Naive thymus-derived CD4-positive, alpha-beta T cell (primary cell): Measurements from ENCODE around the gene HOXD1. TPM values are rescaled to one million over a fixed set of nuclear protein-coding genes. Genes with fewer than 3 reads are reported as not detected.

Experiments used
- ATAC-seq: fragments of 150-1000 bp; cut with Tn5 transposase; 2 replicates; pipeline ENCODE4 v1.10.0; 2021; ENCODE audit warnings: mild to moderate bottlenecking, moderate library complexity
- CTCF ChIA-PET: fragments of 350-600 bp; sonication (Branson Sonifier 250); formaldehyde crosslinking; loops from one replicate; lab custom pipeline; 2021; ENCODE audit warnings: antibody characterized with exemption; lab: Charles Lee
- POLR2A ChIA-PET: fragments of 350-600 bp; sonication (Branson Sonifier 250); formaldehyde crosslinking; loops from one replicate; lab custom pipeline; 2021; ENCODE audit warnings: antibody characterized with exemption, inconsistent platforms; lab: Charles Lee
- DNase-seq, 9 donors: peaks; one replicate each; pipeline versions ENCODE4 v3.0.0 to v3.0.0-alpha.2; 2020 to 2022; ENCODE audit warnings: mixed read lengths in 1 of 9
- H3K27ac ChIP-seq: one replicate; pipeline ENCODE4 v1.7.0; 2013; ENCODE audit warnings: mild to moderate bottlenecking, low read depth, low read length, moderate library complexity
- H3K27me3 ChIP-seq, 2 donors: one replicate each; pipeline ENCODE4 v1.7.0; 2013; ENCODE audit warnings: low read length in 2 of 2, mild to moderate bottlenecking in 2 of 2, moderate library complexity in 2 of 2; ENCODE audit not compliant: control insufficient read depth in 2 of 2, insufficient read depth in 2 of 2
- H3K36me3 ChIP-seq, 3 experiments: 1 replicate in 2 of 3; 2 replicates in 1 of 3; pipeline ENCODE4 v1.7.0; 2013; ENCODE audit warnings: low read length in 3 of 3, mild to moderate bottlenecking in 3 of 3, moderate library complexity in 1 of 3; ENCODE audit not compliant: insufficient read depth in 3 of 3, control insufficient read depth in 2 of 3
- H3K4me1 ChIP-seq, 2 donors: one replicate each; pipeline ENCODE4 v1.7.0; 2013; ENCODE audit warnings: low read length in 2 of 2, mild to moderate bottlenecking in 2 of 2, moderate library complexity in 1 of 2; ENCODE audit not compliant: control insufficient read depth in 2 of 2, insufficient read depth in 2 of 2
- H3K4me3 ChIP-seq: 2 replicates; pipeline ENCODE4 v1.7.0; 2013; ENCODE audit warnings: mild to moderate bottlenecking, low read length
- H3K9me3 ChIP-seq, 3 experiments: 1 replicate in 2 of 3; 2 replicates in 1 of 3; pipeline ENCODE4 v1.7.0; 2013; ENCODE audit warnings: low read length in 3 of 3; ENCODE audit not compliant: control insufficient read depth in 2 of 3
- H3K27ac Mint-ChIP-seq, 9 donors: one replicate each; pipeline ENCODE4 v1.8.0; 2020 to 2022; ENCODE audit warnings: mixed read lengths in 9 of 9, mild to moderate bottlenecking in 8 of 9, moderate library complexity in 5 of 9, inconsistent platforms in 2 of 9
- H3K27me3 Mint-ChIP-seq, 5 donors: one replicate each; pipeline ENCODE4 v1.8.0; 2021 to 2022; ENCODE audit warnings: mixed read lengths in 5 of 5, mild to moderate bottlenecking in 1 of 5
- H3K36me3 Mint-ChIP-seq, 5 donors: one replicate each; pipeline ENCODE4 v1.8.0; 2020 to 2022; ENCODE audit warnings: mixed read lengths in 5 of 5, mild to moderate bottlenecking in 3 of 5, inconsistent platforms in 1 of 5
- H3K4me1 Mint-ChIP-seq, 7 donors: one replicate each; pipeline ENCODE4 v1.8.0; 2020 to 2022; ENCODE audit warnings: mixed read lengths in 7 of 7, mild to moderate bottlenecking in 3 of 7, inconsistent platforms in 1 of 7
- H3K4me3 Mint-ChIP-seq, 10 donors: one replicate each; pipeline ENCODE4 v1.8.0; 2020 to 2022; ENCODE audit warnings: mild to moderate bottlenecking in 10 of 10, mixed read lengths in 10 of 10, moderate library complexity in 6 of 10, inconsistent platforms in 2 of 10
- H3K9me3 Mint-ChIP-seq, 11 donors: one replicate each; pipeline ENCODE4 v1.8.0; 2020 to 2022; ENCODE audit warnings: mixed read lengths in 11 of 11, mild to moderate bottlenecking in 4 of 11, inconsistent platforms in 1 of 11, moderate library complexity in 1 of 11
- intact Hi-C, 2 donors: fragments of 100-400 bp; cut with micrococcal nuclease; formaldehyde crosslinking; loops; one replicate each; pipeline ENCODE4 v1.15.1; 2023
- microRNA-seq: library from miRNA; unstranded; fragments of <30 nt; microRNA quantifications from one replicate; pipeline ENCODE4 v1.2.0, GENCODE V29; 2022; ENCODE audit warnings: borderline microRNAs expressed
- polyA plus RNA-seq, 2 donors: library from polyadenylated mRNA; unstranded; fragments of 300-500 nt; fragmentation: Illumina TruSeq; gene quantifications; one replicate each; pipeline ENCODE4 v1.2.3, GENCODE V29; 2021
- total RNA-seq, 6 experiments: library from RNA in 5 of 6; stranded (reverse) in 5 of 6; gene quantifications; 1 replicate in 5 of 6; 2 replicates in 1 of 6; pipeline ENCODE4 v1.2.3 and lab custom pipeline; 2021 to 2026

HOXD1 gene
- total and polyA plus RNA-seq, 7 experiments from 2014 or later, result not detected

DNA sequence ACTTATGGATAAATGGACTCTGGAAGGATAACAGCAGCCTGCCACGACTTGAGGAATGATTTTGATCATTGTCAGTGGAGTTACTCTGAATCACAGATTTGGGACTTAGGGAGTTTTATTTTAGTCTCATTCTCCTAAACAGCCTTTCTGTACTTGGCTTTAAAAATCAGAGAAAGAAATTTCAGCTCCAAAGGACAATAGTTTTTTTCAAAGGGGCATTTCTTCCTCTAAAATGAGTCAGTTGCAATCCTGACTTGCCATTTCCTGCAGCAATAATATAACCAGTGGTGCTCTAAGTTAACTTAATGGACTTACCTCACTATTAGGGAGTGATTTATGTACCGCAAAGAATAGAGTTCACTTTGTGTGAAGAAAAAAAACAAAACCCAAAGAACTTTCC lies 45.7 kb downstream of the HOXD1 start:
- intact Hi-C loops, result no loop called here
- CTCF ChIA-PET, result interaction anchor here (0.8 kb wide), 1 partner anchor 8 kb away, joined by 3 read pairs; no protein-coding TSS in a partner anchor

DNA sequence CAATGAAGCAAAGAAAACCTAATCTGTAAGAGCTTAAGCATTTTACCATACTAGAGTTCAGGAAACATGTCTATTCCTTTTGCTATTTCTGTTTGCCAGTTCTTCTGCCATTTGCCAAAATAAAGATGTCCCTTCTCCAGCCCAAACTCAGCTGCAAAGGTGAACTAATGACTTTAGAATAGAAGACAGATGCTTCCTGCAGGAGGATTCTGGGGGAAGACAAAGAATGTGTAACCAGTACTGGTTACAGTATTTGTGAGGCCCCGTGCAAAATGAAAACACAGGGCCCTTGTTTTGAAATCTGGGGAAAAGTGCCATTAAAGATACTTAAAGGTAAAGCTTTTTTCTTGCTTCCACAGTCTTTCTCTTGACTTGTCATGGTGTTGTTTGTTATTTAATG lies 46.5 kb downstream of the HOXD1 start:
- H3K27ac ChIP-seq, result no peak overlapping the region
- no peak overlapping the region for H3K4me3 ChIP-seq
- POLR2A ChIA-PET, result no interaction called here
- no peak for DNase-seq
- CTCF ChIA-PET, result interaction anchor here (0.8 kb wide), 1 partner anchor 9 kb away, joined by 3 read pairs; no protein-coding TSS in a partner anchor
- ATAC-seq, result no peak
- Mint-ChIP-seq H3K4me3 (no peak overlapping the region), H3K36me3 (no peaks in the 10 kb centered on the region), H3K9me3 (no peaks in the 10 kb centered on the region), H3K27ac (no peak overlapping the region), H3K27me3 (peaks cover 28 to 54% (median 49%) of the 10 kb centered on the region in 5 donors), H3K4me1 (no peaks in the 10 kb centered on the region)
- no peaks in the 10 kb centered on the region for H3K36me3 ChIP-seq
- H3K27me3 ChIP-seq, result no peaks in the 10 kb centered on the region
- H3K9me3 ChIP-seq, result no peaks in the 10 kb centered on the region
- intact Hi-C loops, result no loop called here
- no peaks in the 10 kb centered on the region for H3K4me1 ChIP-seq

More for the DNA sequence above, 45.7 kb downstream of the HOXD1 start:
- Mint-ChIP-seq H3K27me3 (peaks cover 23 to 55% (median 51%) of the 10 kb centered on the region in 5 donors), H3K27ac (no peak overlapping the region), H3K4me3 (no peak overlapping the region), H3K9me3 (no peaks in the 10 kb centered on the region), H3K4me1 (no peaks in the 10 kb centered on the region), H3K36me3 (no peaks in the 10 kb centered on the region)
- Histone ChIP-seq H3K9me3 (no peaks in the 10 kb centered on the region), H3K27me3 (no peaks in the 10 kb centered on the region), H3K4me1 (no peaks in the 10 kb centered on the region), H3K4me3 (no peak overlapping the region), H3K36me3 (no peaks in the 10 kb centered on the region), H3K27ac (no peak overlapping the region)
- DNase-seq (no peak), ATAC-seq (no peak)
- POLR2A ChIA-PET, result no interaction called here

DNA sequence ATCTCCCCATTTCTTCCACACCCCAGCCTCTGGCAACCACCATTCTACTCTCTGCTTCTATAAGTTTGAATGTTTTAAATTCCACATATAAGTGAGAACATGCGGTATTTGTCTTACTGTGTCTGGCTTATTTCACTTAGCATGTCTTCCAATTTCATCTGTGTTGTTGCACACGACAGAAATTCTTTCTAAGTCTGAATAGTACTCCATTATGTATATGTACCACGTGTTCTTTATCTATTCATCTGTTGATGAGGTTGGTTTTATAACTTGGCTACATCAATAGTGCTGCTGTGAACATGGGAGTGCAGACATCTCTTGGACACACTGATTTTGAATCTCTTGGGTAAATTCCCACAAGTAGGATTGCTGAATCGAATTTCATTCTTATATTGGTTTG lies 49.0 kb downstream of the HOXD1 start:
- Mint-ChIP-seq H3K4me1 (no peaks in the 10 kb centered on the region), H3K9me3 (no peaks in the 10 kb centered on the region), H3K27ac (no peak overlapping the region), H3K27me3 (peaks cover 28 to 44% (median 40%) of the 10 kb centered on the region in 5 donors), H3K36me3 (no peaks in the 10 kb centered on the region), H3K4me3 (no peak overlapping the region)
- Histone ChIP-seq H3K27me3 (no peaks in the 10 kb centered on the region), H3K4me1 (no peaks in the 10 kb centered on the region), H3K27ac (no peak overlapping the region), H3K36me3 (no peaks in the 10 kb centered on the region), H3K4me3 (no peak overlapping the region), H3K9me3 (no peaks in the 10 kb centered on the region)
- ChIA-PET CTCF (no interaction called here), POLR2A (no interaction called here)
- intact Hi-C loops, result no loop called here
- no peak for ATAC-seq
- no peak for DNase-seq

DNA sequence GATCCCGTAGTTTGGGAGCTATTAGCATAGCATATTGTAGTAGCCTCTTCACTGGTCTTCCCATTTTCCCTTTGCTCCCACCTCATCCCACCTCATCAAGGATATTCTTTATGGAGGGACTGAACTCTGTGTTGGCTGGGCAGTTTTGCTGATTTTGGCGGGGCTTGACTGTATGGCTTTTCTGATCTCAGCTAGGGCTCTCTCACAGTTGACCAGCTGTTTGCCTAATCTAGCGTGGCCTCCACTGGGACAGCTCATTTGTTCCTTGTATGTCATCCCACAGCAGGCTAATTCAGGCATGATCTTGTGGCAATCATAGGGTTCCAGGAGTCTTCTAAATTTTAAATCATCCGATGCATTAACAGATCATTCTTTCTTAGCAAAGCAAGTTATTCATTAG lies 50.6 kb downstream of the HOXD1 start:
- no peak for DNase-seq
- POLR2A ChIA-PET, result no interaction called here
- CTCF ChIA-PET, result no interaction called here
- Histone ChIP-seq H3K4me3 (no peak overlapping the region), H3K4me1 (no peaks in the 10 kb centered on the region), H3K9me3 (no peaks in the 10 kb centered on the region), H3K36me3 (no peaks in the 10 kb centered on the region), H3K27me3 (no peaks in the 10 kb centered on the region), H3K27ac (no peak overlapping the region)
- intact Hi-C loops, result no loop called here
- peaks cover 26 to 44% (median 34%) of the 10 kb centered on the region in 5 donors for H3K27me3 Mint-ChIP-seq
- H3K36me3 Mint-ChIP-seq, result no peaks in the 10 kb centered on the region
- no peak for ATAC-seq
- no peaks in the 10 kb centered on the region for H3K9me3 Mint-ChIP-seq
- H3K4me1 Mint-ChIP-seq, result no peaks in the 10 kb centered on the region
- no peak overlapping the region for H3K4me3 Mint-ChIP-seq
- H3K27ac Mint-ChIP-seq, result no peak overlapping the region

DNA sequence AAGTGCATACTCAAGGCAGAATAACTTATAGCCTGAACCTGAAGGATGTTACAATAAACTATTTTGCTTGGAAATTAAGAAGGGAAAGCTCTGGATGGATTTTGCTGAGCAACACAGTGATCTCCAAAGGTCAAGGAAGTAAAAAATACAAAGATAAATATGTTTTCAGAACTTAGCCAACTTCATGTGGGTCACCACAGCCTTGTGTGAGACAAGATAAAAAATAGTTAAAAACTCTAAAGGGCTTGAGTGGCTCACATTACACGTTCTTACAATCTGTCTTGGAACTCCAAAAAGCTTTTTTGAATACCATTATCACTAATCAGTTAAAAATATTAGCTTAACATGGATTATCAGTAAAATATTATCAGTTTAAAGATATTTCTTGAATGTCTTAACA lies 51.8 kb downstream of the HOXD1 start:
- no peak for DNase-seq

More for the DNA sequence above, 51.8 kb downstream of the HOXD1 start:
- no peaks in the 10 kb centered on the region for H3K36me3 ChIP-seq
- no peak overlapping the region for H3K4me3 ChIP-seq
- no peaks in the 10 kb centered on the region for H3K9me3 ChIP-seq
- H3K36me3 Mint-ChIP-seq, result no peaks in the 10 kb centered on the region
- H3K4me1 ChIP-seq, result no peaks in the 10 kb centered on the region
- H3K4me1 Mint-ChIP-seq, result no peaks in the 10 kb centered on the region
- intact Hi-C loops, result no loop called here
- ChIA-PET CTCF (no interaction called here), POLR2A (no interaction called here)
- peaks cover 0 to 4% of the 10 kb centered on the region in 2 donors for H3K27me3 ChIP-seq
- no peak for ATAC-seq
- H3K27ac Mint-ChIP-seq, result no peak overlapping the region
- H3K27ac ChIP-seq, result no peak overlapping the region
- no peaks in the 10 kb centered on the region for H3K9me3 Mint-ChIP-seq
- no peak overlapping the region for H3K4me3 Mint-ChIP-seq
- peaks cover 18 to 44% (median 34%) of the 10 kb centered on the region in 5 donors for H3K27me3 Mint-ChIP-seq

Small RNA genes lying within 50 kb of the gene (microRNA-seq; reads per million reads assigned to microRNA genes)
- 4.7 reads per million for gene MIR10B

Other genes with a start within 250 kb of the HOXD1 start
- gene LNPK, start 186.4 kb upstream of the HOXD1 start, total RNA-seq, result 10 to 100 TPM; 19.4 to 36.8 (median 24.0) TPM
- gene LNPK, start 186.4 kb upstream of the HOXD1 start, polyA plus RNA-seq, result 10 to 100 TPM; 13.7 to 14.8 TPM
- not detected for gene EVX2, start 104.7 kb upstream of the HOXD1 start, total RNA-seq
- gene EVX2, start 104.7 kb upstream of the HOXD1 start, polyA plus RNA-seq, result not detected
- gene HOXD13, start 95.9 kb upstream of the HOXD1 start, total RNA-seq, result not detected
- gene HOXD13, start 95.9 kb upstream of the HOXD1 start, polyA plus RNA-seq, result not detected
- not detected for gene HOXD12, start 88.9 kb upstream of the HOXD1 start, total RNA-seq
- not detected for gene HOXD12, start 88.9 kb upstream of the HOXD1 start, polyA plus RNA-seq
- gene HOXD11, start 81.4 kb upstream of the HOXD1 start, total RNA-seq, result not detected
- not detected for gene HOXD11, start 81.4 kb upstream of the HOXD1 start, polyA plus RNA-seq
- gene HOXD10, start 71.9 kb upstream of the HOXD1 start, total RNA-seq, result not detected
- not detected for gene HOXD10, start 71.9 kb upstream of the HOXD1 start, polyA plus RNA-seq
- not detected for gene HOXD9, start 65.9 kb upstream of the HOXD1 start, total RNA-seq
- not detected for gene HOXD9, start 65.9 kb upstream of the HOXD1 start, polyA plus RNA-seq
- gene HOXD8, start 59.0 kb upstream of the HOXD1 start, total RNA-seq, result not detected
- not detected for gene HOXD8, start 59.0 kb upstream of the HOXD1 start, polyA plus RNA-seq
- not detected for gene HOXD4, start 37.1 kb upstream of the HOXD1 start, total RNA-seq
- not detected for gene HOXD4, start 37.1 kb upstream of the HOXD1 start, polyA plus RNA-seq
- gene HOXD3, start 31.4 kb upstream of the HOXD1 start, total RNA-seq, result not detected
- gene HOXD3, start 31.4 kb upstream of the HOXD1 start, polyA plus RNA-seq, result not detected
- gene MTX2, start 80.8 kb downstream of the HOXD1 start, total RNA-seq, result 10 to 100 TPM in 1 of 5 experiments, 1 to 10 TPM in 4; 6.6 to 14.3 (median 9.3) TPM
- gene MTX2, start 80.8 kb downstream of the HOXD1 start, polyA plus RNA-seq, result 10 to 100 TPM; 17.8 to 19.5 TPM